ENCODE measurements around the gene MYPOP.
"Not testable (repeated sequence)": the region's sequence is repeated elsewhere in the genome, so short reads cannot be mapped to it uniquely, and the experiment has no call there.

MYPOP gene

GRCh38 chr19:45882652-45883585 is 19.5 kb downstream of the MYPOP start:
- DNase-seq: peak; percentile 50

GRCh38 chr19:45881909-45882528 is 20.4 kb downstream of the MYPOP start:
- DNase-seq: no peak

- no peak for DNase-seq
Observed at GRCh38 chr19:45881082-45881908, 21.1 kb downstream of the MYPOP start.

GRCh38 chr19:45879971-45880370 is 22.4 kb downstream of the MYPOP start:
- DNase-seq: no peak

- no peak for DNase-seq
Observed at GRCh38 chr19:45879055-45879454, 23.4 kb downstream of the MYPOP start.

- no peak for DNase-seq
Observed at GRCh38 chr19:45878043-45878794, 24.2 kb downstream of the MYPOP start.

- no peak for DNase-seq
Observed at GRCh38 chr19:45876411-45877197, 25.8 kb downstream of the MYPOP start.

- no peak for DNase-seq
Observed at GRCh38 chr19:45876161-45876410, 26.3 kb downstream of the MYPOP start.

GRCh38 chr19:45874620-45874966 is 27.8 kb downstream of the MYPOP start:
- DNase-seq: no peak

GRCh38 chr19:45873219-45873772 is 29.1 kb downstream of the MYPOP start:
- DNase-seq: no peak

- DNase-seq: no peak
Observed at GRCh38 chr19:45872095-45872919, 30.1 kb downstream of the MYPOP start.

- no peak for DNase-seq
Observed at GRCh38 chr19:45870798-45871197, 31.6 kb downstream of the MYPOP start.

GRCh38 chr19:45867241-45867640 is 35.2 kb downstream of the MYPOP start:
- not testable (repeated sequence) for DNase-seq

- DNase-seq: no peak
Observed at GRCh38 chr19:45866400-45867176, 35.8 kb downstream of the MYPOP start.

GRCh38 chr19:45865269-45865948 is 37.0 kb downstream of the MYPOP start:
- no peak for DNase-seq

GRCh38 chr19:45864629-45865082 is 37.8 kb downstream of the MYPOP start:
- DNase-seq: no peak

GRCh38 chr19:45863840-45864628 is 38.4 kb downstream of the MYPOP start, which contains the start of gene FOXA3:
Gene FOXA3, plus strand, starts transcription at chr19:45864326. Its CDS starts 131 bp downstream, at chr19:45864457.
- peak; percentile 38 for DNase-seq

- no peak for DNase-seq
Observed at GRCh38 chr19:45863335-45863839, 39.0 kb downstream of the MYPOP start.
